PC-9 (cell line): ENCODE results near the gene PCGF6. TPM values are rescaled to one million over a fixed set of nuclear protein-coding genes. Genes with fewer than 3 reads are reported as not detected.
A peak's percentile ranks its signal among the peaks of the same experiment; 100 is the strongest.

Experiments used
- BruUV-seq: library from RNA; stranded (reverse); fragments of 400-500 nt; replicated peaks from 2 replicates; lab custom pipeline; 2021; lab: Mats Ljungman, UMichigan
- CTCF ChIA-PET: fragments of 300-600 bp; sonication (Branson Sonifier 250); formaldehyde crosslinking; loops from one replicate; lab custom pipeline; 2022; ENCODE audit warnings: antibody characterized with exemption; lab: Charles Lee
- POLR2A ChIA-PET: fragments of 300-600 bp; sonication (Branson Sonifier 250); formaldehyde crosslinking; loops from one replicate; lab custom pipeline; 2022; ENCODE audit warnings: antibody characterized with exemption; ENCODE audit not compliant: unreplicated experiment; lab: Charles Lee
- DNase-seq, 2 experiments: peaks; one replicate each; pipeline versions ENCODE4 v3.0.0 to v3.0.0-alpha.2; 2015 to 2022; ENCODE audit warnings: mixed read lengths in 1 of 2
- H2AFZ ChIP-seq: fragments of 200-600 bp; sonication (generic); 2 replicates; pipeline ENCODE4 v1.8.1; 2017; ENCODE audit warnings: antibody characterized with exemption
- H3F3A ChIP-seq: fragments of 200-600 bp; sonication (generic); 2 replicates; pipeline ENCODE4 v1.8.1; 2017; ENCODE audit warnings: antibody characterized with exemption, mild to moderate bottlenecking, low read depth; ENCODE audit not compliant: insufficient read depth
- H3K27ac ChIP-seq: fragments of 200-600 bp; sonication (generic); 2 replicates; pipeline ENCODE4 v1.6.1; 2016; ENCODE audit warnings: mixed run types
- H3K27me3 ChIP-seq: fragments of 200-600 bp; sonication (generic); 2 replicates; pipeline ENCODE4 v1.6.1; 2016; ENCODE audit warnings: low read depth, mixed run types; ENCODE audit not compliant: insufficient read depth
- H3K36me3 ChIP-seq: fragments of 200-600 bp; sonication (generic); 2 replicates; pipeline ENCODE4 v1.6.1; 2016; ENCODE audit warnings: low read depth, mixed run types
- H3K4me1 ChIP-seq: fragments of 200-600 bp; sonication (generic); replicated peaks from 2 replicates; pipeline ENCODE4 v1.6.1; 2016; ENCODE audit warnings: mixed run types; ENCODE audit not compliant: insufficient read depth
- H3K4me2 ChIP-seq: fragments of 200-600 bp; sonication (generic); 2 replicates; pipeline ENCODE4 v1.6.1; 2017; ENCODE audit warnings: mixed run types
- H3K4me3 ChIP-seq: fragments of 200-600 bp; sonication (generic); 2 replicates; pipeline ENCODE4 v1.6.1; 2016; ENCODE audit warnings: mixed run types
- H3K79me2 ChIP-seq: fragments of 200-600 bp; sonication (generic); 2 replicates; pipeline ENCODE4 v1.6.1; 2017; ENCODE audit warnings: low read depth, mixed run types
- H3K9me2 ChIP-seq: fragments of 200-600 bp; sonication (generic); 2 replicates; pipeline ENCODE4 v1.8.1; 2017; ENCODE audit warnings: mild to moderate bottlenecking; ENCODE audit not compliant: insufficient read depth
- H3K9me3 ChIP-seq: fragments of 200-600 bp; sonication (generic); 2 replicates; pipeline ENCODE4 v1.8.1; 2016; ENCODE audit warnings: low read depth; ENCODE audit not compliant: insufficient read depth
- H4K20me1 ChIP-seq: fragments of 200-600 bp; sonication (generic); 2 replicates; pipeline ENCODE4 v1.8.1; 2017; ENCODE audit not compliant: insufficient read depth
- EZH2 ChIP-seq: fragments of 200-600 bp; sonication (generic); IDR thresholded peaks from 2 replicates; pipeline ENCODE4 v1.8.0; 2017; ENCODE audit warnings: antibody characterized with exemption, low read depth
- intact Hi-C: fragments of 100-400 bp; cut with micrococcal nuclease; formaldehyde crosslinking; loops from one replicate; pipeline ENCODE4 v1.10.0; 2022; ENCODE audit not compliant: unreplicated experiment
- microRNA-seq: library from miRNA; unstranded; fragments of <30 nt; microRNA quantifications from one replicate; pipeline ENCODE4 v1.2.0, GENCODE V29; 2021; ENCODE audit warnings: borderline number of aligned reads, borderline replicate concordance
- total RNA-seq: library from RNA; stranded (reverse); gene quantifications from 2 replicates; pipeline ENCODE4 v1.2.3, GENCODE V29; 2021
- TF ChIP-seq, protein P1 (sequence below): fragments of 200-600 bp; sonication (generic); conservative IDR thresholded peaks from 2 replicates; pipeline ENCODE4 v1.6.1; 2017; ENCODE audit warnings: mixed run types, antibody characterized with exemption, mild to moderate bottlenecking, moderate library complexity

The PCGF6 gene
- total RNA-seq, 1 experiment from 2014 or later: 4.5 TPM

DNA sequence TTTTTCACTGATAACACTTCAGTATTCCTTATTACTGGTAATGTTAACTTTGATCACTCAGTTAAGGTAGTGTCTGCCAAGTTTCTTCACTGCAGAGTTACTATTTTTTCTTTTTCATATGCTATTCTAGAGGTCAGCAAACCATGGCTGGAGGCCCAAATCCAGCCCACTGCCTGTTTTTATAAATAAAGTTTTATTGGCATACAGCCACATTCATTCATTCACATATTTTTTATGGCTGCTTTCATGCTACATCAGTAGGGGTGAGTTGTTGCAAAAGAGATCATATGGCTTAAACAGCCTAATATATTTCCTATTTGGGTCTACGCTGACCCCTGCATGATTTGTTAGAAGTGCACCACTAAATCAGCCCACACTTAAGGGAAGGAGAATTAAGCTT lies 94.3 kb downstream of the PCGF6 start:
- Histone ChIP-seq H3K79me2 (no peaks in the 10 kb centered on the region), H3K4me3 (no peak overlapping the region), H3K9me2 (no peaks in the 10 kb centered on the region), H3K27me3 (no peaks in the 10 kb centered on the region), H3K27ac (no peak overlapping the region), H4K20me1 (no peaks in the 10 kb centered on the region), H3F3A (no peaks in the 10 kb centered on the region), H3K4me2 (no peak overlapping the region), H2AFZ (no peak overlapping the region), H3K9me3 (no peaks in the 10 kb centered on the region), H3K36me3 (no peaks in the 10 kb centered on the region), H3K4me1 (peaks cover 6% of the 10 kb centered on the region)
- CTCF ChIA-PET: interaction anchor here (0.6 kb wide), 1 partner anchor 36 kb away, joined by 7 read pairs; no protein-coding TSS in a partner anchor
- POLR2A ChIA-PET: no interaction called here
- no peak for DNase-seq
- BruUV-seq: no TSS peak
- intact Hi-C loops: no loop called here
- no peak for TF ChIP-seq EZH2
- TF ChIP-seq, protein P1, sequence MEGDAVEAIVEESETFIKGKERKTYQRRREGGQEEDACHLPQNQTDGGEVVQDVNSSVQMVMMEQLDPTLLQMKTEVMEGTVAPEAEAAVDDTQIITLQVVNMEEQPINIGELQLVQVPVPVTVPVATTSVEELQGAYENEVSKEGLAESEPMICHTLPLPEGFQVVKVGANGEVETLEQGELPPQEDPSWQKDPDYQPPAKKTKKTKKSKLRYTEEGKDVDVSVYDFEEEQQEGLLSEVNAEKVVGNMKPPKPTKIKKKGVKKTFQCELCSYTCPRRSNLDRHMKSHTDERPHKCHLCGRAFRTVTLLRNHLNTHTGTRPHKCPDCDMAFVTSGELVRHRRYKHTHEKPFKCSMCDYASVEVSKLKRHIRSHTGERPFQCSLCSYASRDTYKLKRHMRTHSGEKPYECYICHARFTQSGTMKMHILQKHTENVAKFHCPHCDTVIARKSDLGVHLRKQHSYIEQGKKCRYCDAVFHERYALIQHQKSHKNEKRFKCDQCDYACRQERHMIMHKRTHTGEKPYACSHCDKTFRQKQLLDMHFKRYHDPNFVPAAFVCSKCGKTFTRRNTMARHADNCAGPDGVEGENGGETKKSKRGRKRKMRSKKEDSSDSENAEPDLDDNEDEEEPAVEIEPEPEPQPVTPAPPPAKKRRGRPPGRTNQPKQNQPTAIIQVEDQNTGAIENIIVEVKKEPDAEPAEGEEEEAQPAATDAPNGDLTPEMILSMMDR: no peak

DNA sequence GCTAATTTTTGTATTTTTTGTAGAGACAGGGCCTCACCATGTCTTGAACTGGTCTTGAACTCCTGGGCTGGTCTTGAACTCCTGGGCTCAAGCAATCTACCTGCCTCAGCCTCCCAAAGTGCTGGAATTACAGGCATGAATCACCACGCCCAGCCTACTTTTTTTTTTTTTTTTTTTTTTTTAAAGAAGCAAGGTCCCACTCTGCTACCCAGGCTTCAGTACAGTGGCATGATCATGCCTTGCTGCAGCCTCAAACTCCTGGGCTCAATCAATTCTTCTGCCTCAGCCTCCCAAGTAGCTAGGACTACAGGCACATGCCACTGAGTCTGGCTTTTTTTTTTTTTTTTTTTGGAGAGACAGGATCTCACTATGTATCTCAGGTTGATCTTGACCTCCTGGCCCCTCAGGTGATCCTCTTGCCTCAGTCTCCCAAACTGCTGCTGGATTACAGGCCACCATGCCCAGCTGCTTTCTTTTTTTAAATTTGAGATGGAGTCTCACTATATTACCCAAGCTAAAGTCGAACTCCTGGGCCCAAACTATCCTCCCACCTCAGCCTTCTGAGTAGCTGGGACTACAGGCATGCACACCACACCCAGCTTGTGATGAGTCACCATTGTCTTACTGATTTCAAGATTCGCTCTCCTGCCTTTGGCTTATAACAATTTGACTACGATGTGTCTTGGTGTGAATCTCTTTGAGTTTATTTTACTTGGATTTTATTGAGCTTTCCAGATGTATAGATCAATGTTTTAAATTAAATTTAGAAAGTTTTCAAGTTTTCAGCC lies 96.2 kb downstream of the PCGF6 start:
- no peak overlapping the region for H2AFZ ChIP-seq
- no peaks in the 10 kb centered on the region for H4K20me1 ChIP-seq
- H3K27ac ChIP-seq: no peak overlapping the region
- H3K27me3 ChIP-seq: no peaks in the 10 kb centered on the region
- no peaks in the 10 kb centered on the region for H3K79me2 ChIP-seq
- POLR2A ChIA-PET: interaction anchor here (0.6 to 1.1 kb wide), 5 partner anchors 13 to 132 kb away, joined by 3 to 27 read pairs (median 16); no protein-coding TSS in a partner anchor
- no peak for TF ChIP-seq EZH2
- TF ChIP-seq, protein P1: no peak
- no peaks in the 10 kb centered on the region for H3F3A ChIP-seq
- no TSS peak for BruUV-seq
- peak in 1 of 2 experiments; percentile 63 for DNase-seq
- no peak overlapping the region for H3K4me3 ChIP-seq
- CTCF ChIA-PET: interaction anchor here (0.5 kb wide), 1 partner anchor 31 kb away, joined by 4 read pairs; no protein-coding TSS in a partner anchor
- no peaks in the 10 kb centered on the region; the same call in 1 of the 2 replicates for H3K9me3 ChIP-seq
- no peaks in the 10 kb centered on the region for H3K36me3 ChIP-seq
- 0 out of 2 replicates have a peak overlapping the region, but pooled peaks have one; percentile 38 for H3K4me2 ChIP-seq
- no peaks in the 10 kb centered on the region for H3K9me2 ChIP-seq
- intact Hi-C loops: no loop called here
- peaks cover 6% of the 10 kb centered on the region for H3K4me1 ChIP-seq

DNA sequence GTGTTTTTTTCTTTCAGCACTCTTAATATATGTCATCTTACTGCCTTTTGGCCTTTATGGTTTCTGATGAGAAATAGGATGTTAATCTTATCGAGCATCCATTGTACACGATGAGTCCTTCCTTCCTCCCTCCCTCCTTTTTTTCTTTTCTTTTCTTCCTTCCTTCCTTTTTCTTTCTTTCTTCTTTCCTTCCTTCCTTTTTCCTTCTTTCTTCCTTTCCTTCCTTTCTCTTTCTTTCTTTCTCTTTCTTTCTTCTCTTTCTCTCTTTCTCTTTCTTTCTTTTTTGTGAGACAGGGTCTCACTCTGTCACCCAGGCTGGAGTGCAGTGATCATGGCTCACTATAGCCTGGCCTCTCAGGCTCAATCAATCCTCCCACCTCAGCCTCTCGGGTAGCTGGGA lies 96.8 kb downstream of the PCGF6 start:
- peaks cover 6% of the 10 kb centered on the region for H3K4me1 ChIP-seq

More for the DNA sequence above, 96.8 kb downstream of the PCGF6 start:
- Histone ChIP-seq H3K27me3 (no peaks in the 10 kb centered on the region), H3K4me2 (no peak overlapping the region), H3K9me3 (no peaks in the 10 kb centered on the region; the same call in 1 of the 2 replicates), H3K79me2 (no peaks in the 10 kb centered on the region), H4K20me1 (no peaks in the 10 kb centered on the region), H3K4me3 (no peak overlapping the region), H3F3A (no peaks in the 10 kb centered on the region), H3K9me2 (no peaks in the 10 kb centered on the region), H3K27ac (no peak overlapping the region), H3K36me3 (no peaks in the 10 kb centered on the region), H2AFZ (no peak overlapping the region)
- intact Hi-C loops: no loop called here
- ChIA-PET CTCF (no interaction called here), POLR2A (no interaction called here)
- BruUV-seq: no TSS peak
- no peak for DNase-seq
- TF ChIP-seq, protein P1: no peak
- no peak for TF ChIP-seq EZH2

Small RNA genes lying within 50 kb of the gene (microRNA-seq; reads per million reads assigned to microRNA genes)
- gene MIR1307: 1,928 reads per million, percentile 81 among the genes with 10 or more reads in this experiment

Other genes with a start within 250 kb of the PCGF6 start
- 47.1 and 67.9 TPM in 2 replicates for gene NT5C2, start 157.9 kb downstream of the PCGF6 start, total RNA-seq
- gene RPEL1, start 105.3 kb downstream of the PCGF6 start, total RNA-seq: not detected in 2 replicates
- 20.4 and 20.9 TPM in 2 replicates for gene INA, start 74.0 kb downstream of the PCGF6 start, total RNA-seq
- gene TAF5, start 16.8 kb upstream of the PCGF6 start, total RNA-seq: 3.9 and 4.2 TPM in 2 replicates
- 198 and 230 TPM in 2 replicates for gene ATP5MK, start 45.3 kb upstream of the PCGF6 start, total RNA-seq
- 20.4 and 20.5 TPM in 2 replicates for gene PDCD11, start 45.5 kb upstream of the PCGF6 start, total RNA-seq
- 46.3 and 54.1 TPM in 2 replicates for gene CALHM2, start 101.2 kb upstream of the PCGF6 start, total RNA-seq
- not detected in 2 replicates for gene CALHM1, start 107.8 kb upstream of the PCGF6 start, total RNA-seq
- gene CALHM3, start 128.1 kb upstream of the PCGF6 start, total RNA-seq: 12.5 and 13.1 TPM in 2 replicates
- 3.0 and 4.8 TPM in 2 replicates for gene NEURL1, start 142.6 kb upstream of the PCGF6 start, total RNA-seq